Left ventricle myocardium inferior (tissue), 1 donor: Measurements from ENCODE around the gene IBA57. TPM values are rescaled to one million over a fixed set of nuclear protein-coding genes. Genes with fewer than 3 reads are reported as not detected.

Experiments used
- DNase-seq: peaks from one replicate; pipeline ENCODE4 v3.0.0-alpha.2; 2020
- H3K27ac ChIP-seq: fragments of 200-600 bp; replicated peaks from 2 replicates; pipeline ENCODE4 v1.8.0; 2021
- H3K27me3 ChIP-seq: fragments of 200-600 bp; 2 replicates; pipeline ENCODE4 v1.8.0; 2021; ENCODE audit warnings: low read depth
- H3K36me3 ChIP-seq: fragments of 200-600 bp; 2 replicates; pipeline ENCODE4 v1.8.0; 2021
- H3K4me1 ChIP-seq: fragments of 200-600 bp; 2 replicates; pipeline ENCODE4 v1.8.0; 2021
- H3K4me3 ChIP-seq: fragments of 200-600 bp; 2 replicates; pipeline ENCODE4 v1.8.0; 2021; ENCODE audit warnings: mild to moderate bottlenecking, moderate library complexity
- H3K9me3 ChIP-seq: fragments of 200-600 bp; replicated peaks from 2 replicates; pipeline ENCODE4 v1.8.0; 2021
- CTCF ChIP-seq: fragments of 200-600 bp; IDR thresholded peaks from 2 replicates; pipeline ENCODE4 v1.8.0; 2021; ENCODE audit warnings: antibody characterized with exemption, mild to moderate bottlenecking, borderline replicate concordance
- intact Hi-C: fragments of 100-400 bp; cut with micrococcal nuclease; formaldehyde crosslinking; loops from one replicate; pipeline ENCODE4 v1.11.0; 2022
- total RNA-seq: library from RNA; stranded (reverse); fragmentation: NEBNext Ultra II Directional; extraction: Animal tissue kit (Norgen Biotek cat#: 25700); gene quantifications from one replicate; pipeline ENCODE4 v1.2.1, GENCODE V29; 2021
- donor health status: DM: no; HTN: yes; CAD: no; lungs with severe emphysema.

Gene IBA57
- total RNA-seq, 1 donor from 2014 or later = 15.0 TPM

DNA sequence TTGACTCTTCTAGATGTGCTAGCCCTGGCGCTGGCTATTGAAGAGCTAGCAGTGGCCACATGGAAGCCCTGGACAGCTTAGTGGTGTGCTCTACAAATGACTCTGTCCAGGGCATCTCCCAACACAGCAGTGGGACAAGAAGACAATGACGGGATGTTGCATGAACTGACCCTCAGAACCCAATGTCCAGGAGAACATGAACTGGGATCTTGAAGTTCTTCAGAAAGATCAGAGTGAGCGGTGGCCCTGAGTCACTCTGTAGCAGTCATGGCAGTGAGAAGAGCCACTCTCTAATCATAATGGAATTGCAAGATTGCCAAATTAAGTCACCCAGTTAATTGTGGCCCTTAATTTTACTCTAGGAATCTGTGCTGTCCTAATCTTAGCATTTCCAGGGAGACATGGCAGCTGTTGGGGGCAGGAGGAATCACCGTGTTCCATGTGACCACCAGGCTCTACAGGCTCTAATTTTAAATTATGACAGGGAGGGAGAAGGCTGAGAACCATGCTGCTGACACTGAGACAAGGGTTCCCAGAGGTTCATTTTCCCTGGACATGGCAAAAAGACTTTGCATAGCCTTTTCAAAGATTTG, 32.0 kb downstream of the IBA57 start:
- H3K36me3 ChIP-seq = peaks cover 29% of the 10 kb centered on the region
- no peak for DNase-seq
- peak overlapping the region; percentile 65 for H3K27ac ChIP-seq
- intact Hi-C loops = no loop called here
- H3K9me3 ChIP-seq = peaks cover 20% of the 10 kb centered on the region
- H3K4me3 ChIP-seq = no peak overlapping the region
- no peaks in the 10 kb centered on the region for H3K27me3 ChIP-seq
- TF ChIP-seq CTCF = no peak
- H3K4me1 ChIP-seq = peaks cover 16% of the 10 kb centered on the region

DNA sequence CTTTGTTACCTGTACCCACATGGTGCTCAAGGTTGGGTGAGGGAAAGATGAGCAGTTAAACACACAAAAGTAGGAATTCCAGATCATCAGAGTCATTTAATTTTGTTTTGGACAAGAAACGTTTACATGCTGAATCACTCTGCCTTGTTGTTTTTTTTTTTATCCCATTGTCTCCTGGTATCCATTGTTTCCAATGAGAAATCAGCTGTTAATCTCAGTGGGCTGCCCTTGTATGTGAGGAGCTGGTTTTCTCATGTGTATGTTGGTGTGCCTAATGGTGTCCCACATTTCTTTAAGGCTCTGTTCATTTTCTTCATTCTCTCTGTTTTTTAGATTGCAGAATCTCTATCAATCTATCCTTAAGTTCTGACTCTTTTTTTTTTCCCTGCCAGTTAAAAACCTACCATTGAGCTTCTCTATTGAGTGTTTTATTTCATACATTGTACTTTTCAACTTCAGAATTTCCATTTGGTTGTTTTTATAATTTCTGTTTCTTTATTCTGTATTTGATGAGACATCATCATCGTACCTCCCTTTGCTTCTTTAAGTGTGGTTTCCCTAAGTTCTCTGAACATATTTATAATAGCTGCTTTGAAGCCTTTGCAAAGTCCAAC, 33.5 kb downstream of the IBA57 start:
- no peak for TF ChIP-seq CTCF
- Histone ChIP-seq H3K4me3 (no peak overlapping the region), H3K27me3 (no peaks in the 10 kb centered on the region), H3K9me3 (peaks cover 20% of the 10 kb centered on the region), H3K27ac (no peak overlapping the region), H3K4me1 (peaks cover 15% of the 10 kb centered on the region), H3K36me3 (peaks cover 29% of the 10 kb centered on the region)
- no peak for DNase-seq
- intact Hi-C loops = no loop called here

- Histone ChIP-seq H3K4me3 (no peak overlapping the region), H3K4me1 (peaks cover 44% of the 10 kb centered on the region), H3K36me3 (peaks cover 9% of the 10 kb centered on the region), H3K9me3 (peaks cover 3% of the 10 kb centered on the region), H3K27me3 (peaks cover 9% of the 10 kb centered on the region), H3K27ac (no peak overlapping the region)
- no peak for TF ChIP-seq CTCF
- intact Hi-C loops = no loop called here
- no peak for DNase-seq
Observed at GRCh38 chr1:228204958-228205357, 39.4 kb downstream of the IBA57 start.

- H3K4me1 ChIP-seq = peaks cover 52% of the 10 kb centered on the region
- intact Hi-C loops = no loop called here
- no peak for DNase-seq
- no peak for TF ChIP-seq CTCF
- H3K4me3 ChIP-seq = no peak overlapping the region
- peaks cover 9% of the 10 kb centered on the region for H3K27me3 ChIP-seq
- peaks cover 4% of the 10 kb centered on the region for H3K36me3 ChIP-seq
- H3K27ac ChIP-seq = peak overlapping the region; percentile 98
- no peaks in the 10 kb centered on the region for H3K9me3 ChIP-seq
Observed at GRCh38 chr1:228205526-228206436, 40.2 kb downstream of the IBA57 start.

DNA sequence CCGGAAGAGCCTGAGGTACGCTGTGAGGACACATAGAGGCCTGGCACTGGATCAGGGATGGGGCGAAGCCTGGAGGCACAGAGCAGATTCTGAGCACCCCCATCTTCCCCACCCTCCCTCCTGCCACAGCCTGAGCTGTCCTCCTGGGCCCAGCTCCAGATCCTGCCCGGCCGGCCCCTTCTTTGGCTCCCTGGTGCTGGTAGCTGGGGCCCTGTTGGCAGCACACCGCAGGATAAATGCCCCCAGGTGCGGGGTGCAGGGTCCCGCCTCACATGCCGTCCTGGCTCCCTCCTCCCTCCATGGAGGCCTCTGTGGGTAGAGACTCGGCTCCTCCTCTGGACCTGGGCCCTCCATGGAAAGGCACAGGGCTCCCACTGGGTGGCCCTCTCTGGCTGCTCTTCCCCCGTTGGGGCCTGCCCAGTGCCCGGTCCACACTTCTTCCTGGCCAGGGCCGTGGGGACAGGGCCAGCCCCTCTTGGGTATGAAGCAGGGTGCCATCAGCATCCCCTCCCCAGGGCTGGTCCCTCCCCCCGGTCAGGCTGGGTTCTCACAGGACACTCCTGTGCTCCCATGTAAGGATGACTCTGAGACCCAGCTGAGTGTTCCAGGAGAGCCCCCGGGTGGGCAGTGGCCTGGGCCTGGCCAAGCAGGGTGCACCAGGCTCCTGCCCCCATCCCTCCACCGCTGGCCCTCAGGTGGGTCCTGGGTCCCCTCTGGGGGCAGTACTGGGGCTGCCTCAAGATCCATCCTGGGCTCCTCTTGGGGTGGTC, 41.2 kb downstream of the IBA57 start:
- Histone ChIP-seq H3K27me3 (peaks cover 17% of the 10 kb centered on the region), H3K4me3 (no peak overlapping the region), H3K27ac (peak overlapping the region; percentile 98), H3K36me3 (peaks cover 2% of the 10 kb centered on the region), H3K4me1 (peaks cover 62% of the 10 kb centered on the region), H3K9me3 (no peaks in the 10 kb centered on the region)
- intact Hi-C loops = no loop called here
- no peak for TF ChIP-seq CTCF
- no peak for DNase-seq
